Mesangial cell (primary cell): ENCODE results near the gene F9. TPM values are rescaled to one million over a fixed set of nuclear protein-coding genes. Genes with fewer than 3 reads are reported as not detected.

Experiments
- total RNA-seq: library from RNA; depleted of rRNA; stranded (reverse); fragments of >200 nt; gene quantifications from 2 replicates; pipeline ENCODE4 v1.2.3, GENCODE V29; 2015

The F9 gene
- not detected in 2 replicates for total RNA-seq

GRCh38 chrX:139530550-139530949, at the start of gene F9:
Gene F9 (plus strand): TSS chrX:139530739. CDS start chrX:139530765, 26 bp downstream.

Other genes starting within 250 kb of the F9 start
- under 0.01 TPM in 1 of 2 replicates, not detected in the other for gene MCF2, start 177.4 kb downstream of the F9 start, total RNA-seq